Aorta (tissue), 5 donors: Measurements from ENCODE around the gene TTC16. TPM values are rescaled to one million over a fixed set of nuclear protein-coding genes. Genes with fewer than 3 reads are reported as not detected.
A peak's percentile ranks its signal among the peaks of the same experiment; 100 is the strongest.

ENCODE experiments used
- ATAC-seq: fragments of 200-7000 bp; cut with Tn5 transposase; one replicate; pipeline ENCODE4 v1.9.1; 2022; ENCODE audit warnings: moderate library complexity; ENCODE audit not compliant: low FRiP score
- DNase-seq, 2 donors: peaks; one replicate each; pipeline ENCODE4 v3.0.0-alpha.2; 2020
- H3K27ac ChIP-seq, 2 donors: one replicate each; pipeline ENCODE4 v1.5.1; 2013; ENCODE audit warnings: low read length in 2 of 2, mild to moderate bottlenecking in 2 of 2, moderate library complexity in 2 of 2, control low read depth in 1 of 2, inconsistent platforms in 1 of 2, low read depth in 1 of 2
- H3K27me3 ChIP-seq, 2 donors: one replicate each; pipeline ENCODE4 v1.6.1; 2013; ENCODE audit warnings: control low read depth in 1 of 2, low read length in 1 of 2, mild to moderate bottlenecking in 1 of 2, moderate library complexity in 1 of 2; ENCODE audit not compliant: insufficient read depth in 2 of 2, control insufficient read depth in 1 of 2
- H3K36me3 ChIP-seq, 2 donors: one replicate each; pipeline ENCODE4 v1.6.1; 2013; ENCODE audit warnings: control low read depth in 1 of 2, low read length in 1 of 2, mild to moderate bottlenecking in 1 of 2; ENCODE audit not compliant: insufficient read depth in 2 of 2, control insufficient read depth in 1 of 2
- H3K4me1 ChIP-seq, 2 donors: one replicate each; pipeline ENCODE4 v1.6.1; 2013; ENCODE audit warnings: low read length in 2 of 2, control low read depth in 1 of 2, mild to moderate bottlenecking in 1 of 2, moderate library complexity in 1 of 2; ENCODE audit not compliant: insufficient read depth in 2 of 2, control insufficient read depth in 1 of 2
- H3K4me3 ChIP-seq, 2 donors: one replicate each; pipeline ENCODE4 v1.5.1; 2013; ENCODE audit warnings: low read length in 2 of 2, control low read depth in 1 of 2, mild to moderate bottlenecking in 1 of 2
- H3K9me3 ChIP-seq: one replicate; pipeline ENCODE4 v1.6.1; 2013; ENCODE audit warnings: mild to moderate bottlenecking, low read length; ENCODE audit not compliant: control insufficient read depth
- WGBS, 2 donors: extraction: QIAGEN DNeasy Blood & Tissue Kit; methylation state at CpG; one replicate each; pipeline ENCODE4 v1.1.7; 2013; 5-methylcytosine and 5-hydroxymethylcytosine counted together
- intact Hi-C, 2 donors: fragments of 100-400 bp; cut with DNase I; formaldehyde crosslinking; loops; one replicate each; pipeline versions ENCODE4 v1.14.2 to v1.15.0; 2022
- polyA plus RNA-seq, 2 donors: library from polyadenylated mRNA; stranded (reverse); fragments of 200-250 nt; gene quantifications; one replicate each; pipeline ENCODE4 v1.2.3, GENCODE V29; 2013
- total RNA-seq, 2 donors: library from RNA; stranded (reverse); fragmentation: NEBNext Ultra II Directional; extraction: Animal tissue kit (Norgen Biotek cat#: 25700); gene quantifications; one replicate each; pipeline ENCODE4 v1.2.1, GENCODE V29; 2021
- donor health status: healthy with polysubstance abuse.
- donor health status: Bipolar disorder and iron deficiency.
- donor health status: DM: no; HTN: no; CAD: no.
- donor health status: DM: no; HTN: no; CAD: no.
- donor health status: DM: yes; HTN: yes; CAD: no.

Gene TTC16
- total and polyA plus RNA-seq, 4 donors = 0.16 to 0.30 TPM; not detected in 2

- ATAC-seq (no peak), DNase-seq (no peak)
- Histone ChIP-seq H3K27me3 (no peaks in the 10 kb centered on the region), H3K27ac (no peak overlapping the region), H3K36me3 (no peaks in the 10 kb centered on the region), H3K4me1 (no peaks in the 10 kb centered on the region), H3K9me3 (no peaks in the 10 kb centered on the region), H3K4me3 (no peak overlapping the region)
- 93 to 96% methylated on average over 10 of the region's 10 CpGs for WGBS, 2 donors
- intact Hi-C loops = no loop called here
Measured at GRCh38 chr9:127712867-127713266, 3.0 kb upstream of the TTC16 start.

GRCh38 chr9:127714020-127714750 lies 1.7 kb upstream of the TTC16 start:
- no peaks in the 10 kb centered on the region for H3K4me1 ChIP-seq
- no peak for ATAC-seq
- DNase-seq = no peak
- peak overlapping the region in 1 of 2 donors; percentile 52 for H3K4me3 ChIP-seq
- 79% methylated on average over 19 of the region's 19 CpGs for WGBS, 2 donors
- no peak overlapping the region for H3K27ac ChIP-seq
- intact Hi-C loops = no loop called here
- no peaks in the 10 kb centered on the region for H3K9me3 ChIP-seq
- H3K27me3 ChIP-seq = no peaks in the 10 kb centered on the region
- no peaks in the 10 kb centered on the region for H3K36me3 ChIP-seq

- Histone ChIP-seq H3K4me3 (peak overlapping the region; percentile 24 to 52), H3K9me3 (no peaks in the 10 kb centered on the region), H3K27ac (no peak overlapping the region), H3K36me3 (no peaks in the 10 kb centered on the region), H3K27me3 (no peaks in the 10 kb centered on the region), H3K4me1 (no peaks in the 10 kb centered on the region)
- 1% methylated on average over 31 to 44 of the region's 44 CpGs for WGBS, 2 donors
- DNase-seq (no peak), ATAC-seq (no peak)
- intact Hi-C loops = loop anchor here in 1 of 2 donors (5.0 kb wide), 1 partner anchor 103 kb away; the partner anchor contains the start of gene STXBP1
Measured at GRCh38 chr9:127714951-127715469, 869 bp upstream of the TTC16 start.

- no peaks in the 10 kb centered on the region for H3K27me3 ChIP-seq
- peak overlapping the region in 1 of 2 donors; percentile 49 for H3K27ac ChIP-seq
- no peaks in the 10 kb centered on the region for H3K9me3 ChIP-seq
- H3K4me1 ChIP-seq = no peaks in the 10 kb centered on the region
- WGBS, 2 donors = 87 to 91% methylated on average over 7 to 9 of the region's 9 CpGs
- DNase-seq (no peak), ATAC-seq (no peak)
- intact Hi-C loops = loop anchor here in 1 of 2 donors (5.0 kb wide), 1 partner anchor 104 kb away; the partner anchor contains the start of gene STXBP1
- no peak overlapping the region for H3K4me3 ChIP-seq
- H3K36me3 ChIP-seq = no peaks in the 10 kb centered on the region
Measured at GRCh38 chr9:127716412-127716811, 533 bp downstream of the TTC16 start.

- Histone ChIP-seq H3K9me3 (no peaks in the 10 kb centered on the region), H3K27ac (no peak overlapping the region), H3K27me3 (no peaks in the 10 kb centered on the region), H3K36me3 (no peaks in the 10 kb centered on the region), H3K4me1 (no peaks in the 10 kb centered on the region), H3K4me3 (no peak overlapping the region)
- ATAC-seq (no peak), DNase-seq (no peak)
- intact Hi-C loops = loop anchor here in 1 of 2 donors (5.0 kb wide), 1 partner anchor 105 kb away; the partner anchor contains the start of gene STXBP1
- WGBS, 2 donors = 64 to 65% methylated on average over 5 of the region's 5 CpGs
Measured at GRCh38 chr9:127717766-127718165, 1.9 kb downstream of the TTC16 start.

DNA sequence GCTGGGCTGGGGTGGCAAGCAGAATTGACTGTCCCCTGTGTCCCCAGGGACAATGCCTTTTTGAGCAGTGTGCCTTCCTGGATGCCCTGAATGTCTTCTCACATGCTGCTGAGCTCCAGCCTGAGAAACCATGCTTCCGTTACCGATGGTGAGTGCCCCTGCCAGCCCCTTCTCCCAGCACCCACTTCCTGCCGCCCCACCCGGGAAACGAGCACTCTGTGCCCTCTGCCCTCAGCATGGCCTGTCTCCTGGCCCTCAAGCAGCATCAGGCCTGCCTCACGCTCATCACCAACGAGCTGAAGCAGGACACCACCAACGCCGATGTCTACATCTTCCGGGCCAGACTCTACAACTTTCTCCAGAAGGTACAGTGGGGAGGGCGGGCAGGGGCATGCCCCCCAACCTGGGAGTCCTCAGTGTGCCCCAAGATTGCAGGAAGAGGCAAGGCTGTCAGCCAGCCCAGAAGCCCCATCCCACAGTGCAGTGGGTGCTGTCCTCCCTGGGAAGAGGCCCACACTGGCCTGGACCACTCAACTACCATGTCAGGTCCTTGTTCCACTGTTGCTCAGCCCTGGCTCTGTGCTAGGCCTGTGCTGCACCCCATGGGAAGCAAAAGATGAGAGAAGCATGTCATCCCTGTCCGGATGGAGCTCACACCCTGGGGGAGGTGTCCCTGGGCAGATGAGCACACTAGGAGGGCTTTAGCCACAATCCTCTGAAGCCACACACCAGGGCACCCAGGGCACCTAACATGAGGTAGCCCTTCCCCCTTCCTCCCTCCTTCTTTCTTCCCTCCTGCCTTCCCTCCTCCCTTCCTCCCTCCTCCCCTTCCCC lies 4.4 kb downstream of the TTC16 start:
- DNase-seq (no peak), ATAC-seq (no peak)
- intact Hi-C loops = loop anchor here in 1 of 2 donors (10.0 kb wide), 1 partner anchor 215 kb away; no protein-coding TSS in a partner anchor
- Histone ChIP-seq H3K9me3 (no peaks in the 10 kb centered on the region), H3K4me1 (no peaks in the 10 kb centered on the region), H3K36me3 (no peaks in the 10 kb centered on the region), H3K27me3 (no peaks in the 10 kb centered on the region), H3K27ac (no peak overlapping the region), H3K4me3 (no peak overlapping the region)
- WGBS, 2 donors = 86 to 87% methylated on average over 12 of the region's 12 CpGs

- intact Hi-C loops = loop anchor here in 1 of 2 donors (10.0 kb wide), 1 partner anchor 216 kb away; no protein-coding TSS in a partner anchor
- H3K27me3 ChIP-seq = no peaks in the 10 kb centered on the region
- DNase-seq (no peak), ATAC-seq (no peak)
- H3K27ac ChIP-seq = no peak overlapping the region
- no peak overlapping the region for H3K4me3 ChIP-seq
- H3K4me1 ChIP-seq = no peaks in the 10 kb centered on the region
- no peaks in the 10 kb centered on the region for H3K36me3 ChIP-seq
- no peaks in the 10 kb centered on the region for H3K9me3 ChIP-seq
Measured at GRCh38 chr9:127720865-127721227, 5.0 kb downstream of the TTC16 start.

DNA sequence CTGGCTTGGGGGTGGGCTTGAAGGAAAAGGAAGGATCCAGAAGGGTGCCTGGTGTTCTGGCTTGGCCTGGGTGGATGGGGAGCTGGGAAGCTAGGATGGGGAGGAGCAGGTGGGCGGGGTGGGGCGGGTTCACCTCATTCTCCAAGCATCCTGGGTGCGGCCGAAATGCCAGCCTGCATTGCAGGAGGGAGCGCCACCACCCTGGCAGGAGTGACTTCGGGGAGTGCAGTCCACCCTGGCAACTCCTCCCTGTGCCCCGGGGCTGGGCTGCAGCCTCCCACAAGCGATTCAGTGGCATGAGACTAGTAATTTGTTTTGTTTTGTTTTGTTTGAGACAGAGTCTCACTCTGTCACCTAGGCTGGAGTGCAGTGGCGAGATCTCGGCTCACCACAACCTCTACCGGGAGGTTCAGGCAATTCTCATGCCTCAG lies 5.5 kb downstream of the TTC16 start:
- H3K27me3 ChIP-seq = no peaks in the 10 kb centered on the region
- no peak for DNase-seq
- no peak for ATAC-seq
- no peak overlapping the region for H3K4me3 ChIP-seq
- H3K9me3 ChIP-seq = no peaks in the 10 kb centered on the region
- 69 to 76% methylated on average over 11 of the region's 11 CpGs for WGBS, 2 donors
- no peak overlapping the region for H3K27ac ChIP-seq
- intact Hi-C loops = loop anchor here in 1 of 2 donors (10.0 kb wide), 1 partner anchor 217 kb away; no protein-coding TSS in a partner anchor
- no peaks in the 10 kb centered on the region for H3K4me1 ChIP-seq
- no peaks in the 10 kb centered on the region for H3K36me3 ChIP-seq
